NCI-H446 treated with DMSO at 0.1 percent for 48 hours (cell line): Measurements from ENCODE around the gene ADGRD1.

Experiments
- DNase-seq: peaks from one replicate; lab custom pipeline; 2025; lab: John Stamatoyannopoulos, UW

ADGRD1 gene

GRCh38 chr12:130966443-130967030 is 12.8 kb downstream of the ADGRD1 start:
- no peak for DNase-seq

GRCh38 chr12:130967636-130968035 is 13.9 kb downstream of the ADGRD1 start:
- DNase-seq = no peak

- DNase-seq = no peak
These were observed 14.9 kb downstream of the ADGRD1 start for GRCh38 chr12:130968611-130969010.

- no peak for DNase-seq
These were observed 15.5 kb downstream of the ADGRD1 start for GRCh38 chr12:130969223-130969622.

- DNase-seq = no peak
These were observed 16.6 kb downstream of the ADGRD1 start for GRCh38 chr12:130970165-130970907.

- DNase-seq = no peak
These were observed 17.2 kb downstream of the ADGRD1 start for GRCh38 chr12:130970908-130971233.

GRCh38 chr12:130971925-130972585 is 18.3 kb downstream of the ADGRD1 start:
- DNase-seq = no peak

- DNase-seq = no peak
These were observed 18.9 kb downstream of the ADGRD1 start for GRCh38 chr12:130972586-130972950.

GRCh38 chr12:130973109-130973508 is 19.4 kb downstream of the ADGRD1 start:
- no peak for DNase-seq

GRCh38 chr12:130973906-130974305 is 20.2 kb downstream of the ADGRD1 start:
- DNase-seq = no peak

GRCh38 chr12:130975116-130975515 is 21.4 kb downstream of the ADGRD1 start:
- no peak for DNase-seq

GRCh38 chr12:130976171-130976720 is 22.5 kb downstream of the ADGRD1 start:
- no peak for DNase-seq

GRCh38 chr12:130977046-130977742 is 23.5 kb downstream of the ADGRD1 start:
- no peak for DNase-seq

GRCh38 chr12:130977743-130978095 is 24.0 kb downstream of the ADGRD1 start:
- no peak for DNase-seq

GRCh38 chr12:130978785-130979184 is 25.1 kb downstream of the ADGRD1 start:
- no peak for DNase-seq

GRCh38 chr12:130981074-130981742 is 27.5 kb downstream of the ADGRD1 start:
- no peak for DNase-seq

GRCh38 chr12:130981911-130982310 is 28.2 kb downstream of the ADGRD1 start:
- no peak for DNase-seq

- DNase-seq = no peak
These were observed 29.0 kb downstream of the ADGRD1 start for GRCh38 chr12:130982565-130983225.

GRCh38 chr12:130983328-130984017 is 29.8 kb downstream of the ADGRD1 start:
- no peak for DNase-seq

GRCh38 chr12:130984183-130985058 is 30.7 kb downstream of the ADGRD1 start:
- no peak for DNase-seq
